NCI-H2029 treated with DMSO at 0.1 percent for 48 hours (cell line): ENCODE results near the gene CRYBG3.

Source experiments
- DNase-seq: peaks from one replicate; lab custom pipeline; 2025; lab: John Stamatoyannopoulos, UW

CRYBG3 gene

DNA sequence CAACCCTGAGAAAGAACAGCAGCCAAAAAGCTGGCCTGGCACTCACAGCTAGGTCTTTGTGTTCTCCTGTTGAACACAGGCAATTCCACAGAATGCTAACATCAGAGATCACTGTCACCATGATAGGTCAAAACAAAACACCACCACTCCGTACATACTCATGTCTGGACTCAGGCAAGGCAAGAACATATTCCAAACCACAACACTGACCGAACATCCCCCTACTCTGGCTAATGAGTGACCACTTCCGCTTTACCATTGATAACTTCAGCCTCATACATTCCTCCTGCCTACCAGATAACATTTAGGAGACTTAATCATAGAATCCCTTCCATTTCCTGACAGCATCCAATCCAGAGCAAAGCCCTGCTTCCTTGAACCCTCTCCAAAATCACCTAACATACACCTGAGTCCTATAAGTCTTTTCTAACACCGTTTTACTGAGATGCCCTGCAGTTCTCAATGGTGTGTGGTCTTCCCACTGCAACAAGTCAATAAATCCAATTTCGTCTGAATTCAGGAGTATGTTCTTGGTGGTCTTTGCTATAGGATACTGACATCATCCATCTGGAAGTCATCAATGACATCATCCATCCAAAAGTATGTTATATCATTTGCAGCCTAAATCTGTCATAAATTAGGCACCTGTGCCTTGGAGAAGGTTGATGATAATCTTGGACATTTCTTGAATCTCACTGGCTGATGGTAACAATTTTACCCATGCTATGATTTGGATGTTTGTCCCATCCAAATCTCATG is 126.7 kb downstream of the CRYBG3 start:
- DNase-seq, result no peak

DNA sequence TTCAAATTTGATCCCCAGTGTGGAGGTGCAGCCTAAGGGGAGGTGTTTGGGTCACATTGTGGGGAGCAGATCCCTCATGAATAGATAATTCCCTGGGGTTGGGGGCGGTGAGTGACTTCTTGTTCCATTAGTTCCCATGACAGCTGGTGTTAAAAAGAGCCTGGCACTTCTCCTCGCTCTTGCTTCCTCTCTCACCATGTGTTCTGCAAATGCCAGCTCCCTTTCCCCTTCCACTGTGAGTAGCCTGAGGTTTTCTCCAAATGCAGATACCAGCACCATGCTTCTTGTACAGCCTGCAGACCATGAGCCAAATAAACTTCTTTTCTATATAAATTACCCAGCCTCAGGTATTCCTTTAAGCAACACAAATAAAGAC is 127.3 kb downstream of the CRYBG3 start:
- no peak for DNase-seq

DNA sequence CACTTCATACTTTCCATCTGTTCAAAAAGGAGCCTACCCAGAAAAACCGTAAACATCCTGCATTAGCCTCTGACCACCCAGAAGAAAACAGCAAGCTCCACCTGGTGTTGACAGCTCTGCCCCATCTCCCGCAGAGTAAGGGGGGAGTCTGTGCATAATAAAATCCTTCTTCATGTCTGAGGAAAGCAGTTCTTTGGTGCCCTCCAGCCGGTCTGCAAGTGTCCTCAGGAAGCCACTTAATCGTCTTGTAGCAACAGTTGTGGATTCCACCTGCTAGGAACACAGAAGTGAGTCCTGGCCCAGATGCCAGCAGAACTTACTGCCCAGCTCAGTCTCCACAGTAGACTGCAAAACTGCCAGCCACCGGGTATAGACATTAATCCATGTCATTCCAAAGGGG is 127.9 kb downstream of the CRYBG3 start:
- no peak for DNase-seq

DNA sequence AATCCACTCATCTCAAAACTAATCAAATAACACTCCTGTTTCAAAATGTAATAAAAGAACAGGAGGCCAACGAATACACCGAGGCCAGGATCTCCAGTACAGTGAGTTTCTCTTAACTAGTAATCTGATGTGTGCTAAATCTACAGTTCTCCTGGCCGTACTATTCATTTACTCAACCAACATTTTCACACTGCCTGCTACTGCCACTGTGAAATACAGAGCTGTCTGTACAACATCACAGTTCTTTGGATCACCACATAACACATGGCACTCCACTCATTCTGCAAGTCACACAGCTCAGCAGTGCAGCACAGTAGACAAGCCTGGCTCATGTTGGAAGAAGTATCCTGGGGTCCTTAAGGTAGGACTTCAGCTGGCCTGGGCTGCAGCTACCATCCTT is 128.5 kb downstream of the CRYBG3 start:
- DNase-seq, result no peak

DNA sequence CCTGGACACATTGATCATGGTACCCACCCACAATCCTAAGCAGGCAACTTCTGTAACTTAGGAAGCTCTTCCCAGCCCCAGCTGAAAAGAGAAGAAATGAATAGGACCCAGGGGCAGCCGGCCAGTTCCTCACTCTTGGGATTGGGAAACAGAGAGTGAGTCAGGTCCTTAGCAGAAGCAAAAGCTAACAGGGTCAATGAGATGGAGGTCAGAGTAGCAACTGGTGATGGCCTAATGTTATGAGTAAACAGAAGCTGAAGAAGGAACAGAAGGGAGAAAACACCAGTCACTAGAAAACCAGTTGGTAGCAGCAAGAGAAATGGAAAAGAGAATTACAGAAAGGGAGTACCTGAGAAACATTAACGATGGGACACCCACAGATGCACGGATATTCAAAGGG is 130.5 kb downstream of the CRYBG3 start:
- DNase-seq, result no peak

DNA sequence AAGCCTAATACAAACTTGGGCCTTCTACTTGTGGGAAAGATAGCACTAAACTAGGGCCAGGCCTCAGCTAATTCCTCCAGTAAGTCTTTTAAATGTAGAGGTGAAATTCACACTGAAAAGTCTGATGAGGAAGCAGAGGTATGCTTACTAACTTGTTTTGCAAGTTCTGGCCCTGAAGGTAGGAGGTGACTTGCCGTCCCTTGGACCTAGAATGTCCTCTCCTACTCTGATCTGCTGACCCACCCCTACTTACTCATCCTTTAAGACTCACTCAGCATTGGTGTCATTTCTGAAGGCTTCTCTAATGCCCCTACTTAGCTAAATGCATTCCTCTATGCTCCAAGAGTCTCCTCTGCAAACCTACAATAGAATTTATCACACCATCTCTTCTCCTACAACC is 131.1 kb downstream of the CRYBG3 start:
- DNase-seq, result no peak

DNA sequence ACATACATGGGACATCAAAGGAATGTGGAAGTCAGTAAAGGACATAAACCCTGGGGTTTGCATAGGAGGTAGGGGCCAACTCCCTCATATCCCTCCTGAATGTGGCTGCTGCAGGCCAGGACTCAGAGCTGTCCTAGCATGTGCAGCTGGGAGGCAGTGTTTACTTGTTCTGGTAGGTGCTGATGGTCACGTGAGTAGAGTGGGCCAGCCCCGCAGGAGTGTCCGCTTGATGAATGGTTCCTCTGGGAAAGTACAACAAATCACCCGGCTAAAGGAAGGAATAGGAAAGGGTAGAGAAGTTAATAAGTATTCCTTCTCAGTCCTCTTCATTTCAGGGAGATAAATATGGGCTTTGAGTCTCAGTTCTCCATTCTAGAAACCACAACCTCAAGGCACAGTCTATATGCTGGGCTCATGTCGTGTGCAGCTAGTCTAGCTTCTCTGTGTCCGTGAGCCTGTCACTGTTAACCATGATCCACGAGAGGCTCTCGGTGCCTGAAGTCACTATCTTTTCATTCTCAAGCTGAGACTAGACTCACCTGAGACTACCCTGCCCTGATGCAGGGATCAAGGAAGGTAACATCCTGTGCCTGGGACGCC is 132.5 kb downstream of the CRYBG3 start:
- no peak for DNase-seq

DNA sequence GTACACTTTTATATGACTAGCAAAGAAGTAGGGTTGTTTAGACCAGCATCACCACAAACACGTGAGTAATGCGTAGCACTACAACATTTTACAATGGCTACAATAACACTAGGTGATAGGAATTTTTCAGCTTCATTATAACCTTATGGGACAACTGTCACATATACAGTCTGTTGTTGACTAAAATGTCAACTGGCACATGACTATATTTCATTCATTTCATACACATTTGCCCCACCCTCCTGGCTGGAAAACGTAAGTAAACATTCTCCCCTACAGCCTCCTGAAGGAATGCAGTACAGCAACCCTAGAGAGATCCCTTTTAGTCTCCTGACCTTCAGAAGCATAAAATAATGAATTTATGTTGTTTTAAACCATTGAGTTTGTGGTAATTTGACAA is 134.2 kb downstream of the CRYBG3 start:
- no peak for DNase-seq

DNA sequence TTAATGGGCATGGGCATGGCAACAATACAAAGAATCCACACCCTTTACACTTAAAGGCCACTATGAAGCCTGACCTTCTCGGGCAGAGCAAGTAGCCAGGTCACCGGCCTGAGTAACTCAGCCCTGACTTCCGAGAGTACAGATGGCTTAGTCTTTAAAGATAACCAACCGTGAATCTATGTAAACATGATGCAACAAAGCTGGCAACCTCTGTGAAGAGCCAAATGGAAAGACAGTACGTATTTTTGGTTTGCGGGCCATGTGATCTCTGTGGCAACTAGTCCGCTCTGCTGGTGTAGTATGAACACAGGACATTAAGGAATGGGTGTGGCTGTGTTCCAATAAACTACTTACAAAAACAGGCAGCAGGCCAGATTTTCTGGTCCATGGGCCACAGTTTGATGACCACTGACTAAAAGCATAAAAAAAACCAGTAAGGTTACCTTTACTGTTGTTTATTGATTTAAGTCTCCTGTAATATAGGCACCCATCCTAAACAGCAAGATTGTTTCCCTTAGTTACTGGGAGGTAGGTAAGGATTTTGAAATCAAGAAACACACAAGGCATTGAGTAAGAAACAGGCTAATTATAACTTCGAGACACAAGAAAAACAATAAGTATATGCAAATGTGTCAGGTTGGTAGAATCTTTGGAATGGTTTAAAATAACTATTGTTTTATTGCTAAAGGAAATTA is 136.0 kb downstream of the CRYBG3 start:
- no peak for DNase-seq

DNA sequence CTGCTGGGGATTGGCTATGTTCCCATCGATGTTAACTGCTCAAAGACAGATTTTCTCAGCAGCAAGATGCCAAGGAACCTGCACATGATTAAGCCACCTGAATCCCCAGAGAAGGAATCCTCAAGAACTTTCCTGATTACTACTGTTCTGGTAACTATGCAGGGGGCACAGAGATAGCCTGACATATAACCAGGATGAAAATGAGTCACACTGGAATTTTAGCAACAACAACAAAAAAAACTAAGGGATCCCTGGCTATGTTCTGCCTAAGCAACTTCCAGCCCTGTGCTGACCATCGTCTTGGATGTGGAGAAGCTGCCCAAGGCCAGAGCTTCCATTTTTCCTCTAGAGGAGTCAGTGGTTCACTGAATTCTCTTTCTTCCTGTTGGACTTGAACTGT is 136.6 kb downstream of the CRYBG3 start:
- no peak for DNase-seq

DNA sequence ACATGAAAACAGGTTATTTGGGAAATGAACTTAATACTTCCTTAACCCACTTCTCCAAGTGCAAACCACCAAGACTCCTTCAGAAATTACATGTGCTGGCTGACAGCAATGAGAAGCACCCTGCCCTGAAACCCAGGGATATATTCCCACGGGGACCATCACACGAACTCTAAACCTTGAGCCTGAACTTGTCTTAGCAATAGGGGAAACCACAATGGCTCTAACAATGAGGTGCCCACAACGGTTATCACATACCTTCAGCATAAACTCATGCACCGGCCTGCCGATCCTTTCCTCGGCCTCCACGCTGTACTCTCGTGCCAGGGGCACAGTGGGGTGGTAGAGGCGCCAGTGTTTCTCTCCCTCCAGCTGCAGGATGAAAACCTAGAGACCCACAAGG is 137.0 kb downstream of the CRYBG3 start:
- no peak for DNase-seq

DNA sequence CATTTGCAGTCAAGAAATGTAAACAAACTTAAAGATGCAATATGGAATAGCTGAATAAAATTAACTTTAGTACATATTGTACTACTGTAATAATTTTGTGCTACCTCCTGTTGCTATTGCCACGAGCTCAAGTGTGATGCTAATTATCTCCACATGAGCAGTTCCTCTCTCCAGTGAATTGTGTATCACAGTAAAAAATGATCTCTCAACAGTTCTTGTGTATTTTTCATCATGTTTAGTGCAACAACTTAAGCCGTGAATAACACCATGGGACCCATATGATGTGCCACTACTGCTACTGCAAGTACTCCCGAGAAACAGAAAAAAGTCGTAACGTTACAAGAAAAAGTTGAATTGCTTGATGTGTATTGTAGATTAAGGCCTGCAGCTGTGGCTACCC is 138.1 kb downstream of the CRYBG3 start:
- DNase-seq, result no peak

DNA sequence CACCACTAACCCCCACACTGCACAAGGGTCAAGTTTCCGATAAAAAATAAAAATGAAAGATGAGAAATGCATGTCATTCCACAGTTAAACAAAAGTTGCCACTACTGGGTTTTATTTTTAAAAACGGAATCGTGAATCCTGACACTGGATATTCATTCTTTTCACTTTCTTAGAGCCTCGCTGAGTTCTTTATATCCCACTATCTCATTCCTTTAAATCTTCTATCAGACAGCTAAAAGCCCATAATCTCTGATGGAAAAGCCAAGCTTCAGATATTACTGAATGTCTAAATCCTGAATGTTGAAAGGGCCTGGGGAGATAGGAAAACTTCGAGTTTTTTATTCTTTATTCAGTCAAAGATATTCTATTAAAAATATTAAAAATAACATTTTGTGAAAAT is 138.7 kb downstream of the CRYBG3 start:
- no peak for DNase-seq

DNA sequence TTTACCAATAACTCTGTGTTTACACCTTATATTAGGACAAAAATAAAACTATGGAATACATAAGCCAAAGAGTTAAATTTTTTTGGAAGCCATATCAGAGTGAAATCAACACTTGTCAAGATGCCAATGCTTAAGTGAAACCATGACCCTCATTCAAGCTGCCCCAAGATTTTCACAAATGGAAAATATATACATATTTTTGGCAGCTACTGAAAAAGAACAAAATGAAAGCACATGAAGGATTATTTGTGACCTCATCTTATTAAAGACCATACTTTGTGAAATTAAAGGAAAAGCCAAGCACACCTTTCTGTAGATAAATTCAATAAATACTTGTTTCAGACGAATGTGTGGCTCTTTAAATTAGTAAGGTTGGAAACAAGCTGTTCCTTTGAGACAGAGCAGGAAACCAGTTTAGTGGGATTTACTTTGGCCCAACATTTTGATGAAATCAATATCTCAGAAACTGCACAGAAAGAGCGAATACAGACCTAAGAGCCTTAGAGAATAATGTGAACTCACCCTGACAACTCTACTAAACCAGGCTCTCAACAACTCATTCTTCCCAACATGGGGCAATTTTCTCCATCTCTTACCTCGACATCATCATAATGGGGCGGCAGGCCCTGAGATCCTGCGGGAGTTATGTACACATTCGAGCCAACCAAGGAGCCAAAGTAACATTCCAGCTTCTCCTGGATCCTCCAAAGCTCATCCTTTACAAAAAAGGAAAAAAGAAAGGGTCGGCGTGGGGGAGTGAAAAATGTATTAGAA is 139.4 kb downstream of the CRYBG3 start:
- no peak for DNase-seq

DNA sequence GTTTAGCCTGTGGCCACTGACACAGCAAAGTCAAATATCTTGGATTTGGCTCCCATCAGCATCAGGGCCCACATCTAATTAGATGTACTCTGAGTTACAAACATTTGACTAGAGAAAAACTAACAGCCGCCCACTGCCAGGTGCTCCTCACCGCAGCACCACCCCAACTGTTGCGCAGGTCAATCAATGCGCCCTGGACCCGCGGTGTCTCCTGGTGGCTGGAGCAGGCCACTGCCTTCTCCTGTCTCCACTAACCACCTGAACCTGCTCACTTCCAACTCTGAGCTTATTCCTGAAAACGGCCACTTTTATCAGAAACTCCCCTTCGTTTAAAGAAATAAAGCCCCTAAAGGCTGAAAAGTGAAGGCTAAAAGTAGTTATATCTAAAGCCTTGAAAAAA is 146.2 kb downstream of the CRYBG3 start:
- DNase-seq, result no peak

DNA sequence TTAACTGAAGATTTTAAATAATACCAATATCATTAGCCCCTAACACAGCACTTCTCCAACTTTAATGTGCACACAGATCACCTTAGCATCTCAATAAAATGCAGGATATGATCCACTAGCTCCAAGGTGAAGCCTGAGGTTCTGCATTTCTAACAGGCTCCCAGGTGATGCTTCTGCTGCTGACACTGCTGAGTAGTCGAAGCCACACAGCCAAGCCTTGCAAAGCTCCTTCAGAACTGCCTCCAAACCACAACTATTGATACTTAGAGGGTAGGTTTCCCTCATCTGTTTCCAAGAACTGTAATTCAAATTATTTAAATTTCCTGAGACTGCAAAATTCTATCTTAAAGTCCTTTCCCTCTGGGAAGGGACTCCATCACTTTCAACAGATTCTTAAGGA is 146.6 kb downstream of the CRYBG3 start:
- DNase-seq, result no peak

DNA sequence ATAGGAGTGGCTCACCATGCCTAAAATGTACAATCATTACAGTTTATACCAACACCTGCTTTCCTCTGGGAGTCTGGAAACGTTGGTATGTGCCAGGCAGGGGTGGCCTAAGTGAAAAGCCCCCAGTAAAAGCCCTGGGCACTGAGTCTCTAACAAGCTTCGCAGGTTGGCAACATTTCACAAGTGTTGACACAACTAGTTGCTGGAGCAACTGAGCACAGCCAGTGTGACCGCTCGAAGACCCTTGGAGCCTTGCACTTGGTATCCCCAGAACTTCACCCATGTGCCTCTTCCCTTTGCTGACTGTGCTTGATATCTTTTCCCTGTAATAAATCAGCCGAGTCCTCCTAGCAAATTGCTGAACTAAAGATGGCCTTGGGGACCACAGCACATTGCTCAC is 147.7 kb downstream of the CRYBG3 start:
- no peak for DNase-seq

DNA sequence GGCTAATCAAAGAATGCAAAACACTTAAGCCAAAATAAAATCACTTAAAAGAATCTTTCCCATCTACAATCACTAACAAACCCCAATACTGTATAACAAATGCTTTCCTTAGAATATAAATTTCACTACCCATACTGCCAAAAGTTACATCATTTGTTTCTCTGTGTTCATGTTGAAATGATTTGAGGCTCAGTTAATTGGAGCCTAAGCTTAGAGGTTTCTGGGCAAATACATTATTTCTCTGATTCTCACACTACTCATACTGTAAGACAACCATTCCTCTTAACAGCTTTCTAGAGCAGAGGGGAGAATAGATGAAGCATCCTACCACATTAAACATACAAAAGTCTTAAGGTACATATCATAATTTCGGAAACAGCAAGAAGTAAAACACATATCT is 148.3 kb downstream of the CRYBG3 start:
- no peak for DNase-seq

DNA sequence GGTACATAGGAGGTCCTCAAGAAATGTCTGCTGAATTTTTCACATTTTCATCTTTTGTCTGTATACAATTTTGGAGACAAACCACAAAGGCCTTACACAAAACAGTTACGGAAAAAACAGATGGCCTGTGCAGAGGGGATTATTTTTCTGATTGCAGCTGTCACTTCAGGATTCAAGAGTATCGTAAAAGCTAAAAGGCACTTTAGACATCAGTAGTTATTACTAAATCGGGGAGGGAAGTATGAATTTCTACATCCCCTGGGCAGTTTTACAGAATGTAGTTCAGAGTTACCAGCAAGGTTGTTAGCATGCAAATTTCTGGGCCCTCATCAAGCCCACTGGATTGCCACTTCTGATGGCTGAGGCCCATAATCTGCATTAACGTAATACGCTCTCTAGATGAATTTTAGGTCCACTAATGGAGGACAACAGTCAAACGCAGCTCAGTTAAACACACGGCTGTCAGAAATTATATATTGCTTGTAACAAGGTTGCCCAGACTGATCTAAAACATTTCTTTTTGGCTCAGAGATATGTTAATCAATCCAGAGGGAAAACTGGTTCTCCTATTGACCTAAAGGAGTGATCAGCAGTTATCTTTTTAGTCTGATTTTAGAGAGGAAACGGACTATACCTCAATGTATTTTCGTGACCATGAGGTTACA is 149.3 kb downstream of the CRYBG3 start:
- no peak for DNase-seq

DNA sequence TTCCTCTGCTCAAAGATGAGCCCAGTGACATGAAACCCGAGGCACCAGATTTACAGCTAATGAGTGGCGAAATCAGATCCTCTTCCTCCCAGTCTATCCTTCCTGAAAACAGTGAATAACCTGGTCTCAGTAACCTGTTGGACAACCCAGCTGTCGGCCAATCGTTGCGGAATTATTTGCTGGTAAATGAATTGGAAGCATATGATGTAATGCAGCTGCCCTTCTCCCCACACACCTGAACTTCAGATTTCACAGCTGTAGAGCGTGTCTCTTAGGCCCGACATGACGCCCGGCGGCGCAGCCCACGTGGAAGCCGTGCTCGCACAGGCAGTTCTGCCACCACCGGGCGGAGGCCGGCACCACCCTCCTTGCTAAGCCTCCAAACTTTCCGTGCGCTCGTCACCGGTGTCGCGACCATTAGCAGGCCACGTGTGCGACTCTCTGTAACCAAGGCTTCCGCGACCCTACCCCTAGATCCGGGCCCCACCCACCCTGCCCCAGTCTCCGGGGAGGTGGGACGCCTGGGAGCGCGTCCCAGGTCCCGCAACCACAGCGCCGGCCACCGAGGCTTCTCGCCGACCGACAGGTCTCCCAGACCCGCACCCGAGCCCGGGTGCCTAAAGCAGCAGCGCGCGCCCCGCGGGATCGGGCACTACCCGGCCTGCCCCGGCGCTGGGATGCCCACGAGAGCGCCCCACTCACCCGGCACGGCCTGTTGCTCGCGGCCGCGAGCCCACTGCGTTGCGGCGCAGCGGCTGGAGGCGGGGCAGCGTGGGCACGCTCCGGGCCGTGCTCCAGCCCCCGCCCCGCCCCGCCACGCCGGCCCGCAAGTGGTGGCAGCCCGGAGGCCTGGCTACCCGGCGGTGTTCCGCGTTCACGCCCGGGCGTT is 150.1 kb downstream of the CRYBG3 start, which contains the start of gene RIOX2:
TSS of gene RIOX2 (minus strand) at position 753 of the 889 bp plus-strand sequence. CDS start 4,838 bp downstream, outside the sequence.
- peak; percentile 49 for DNase-seq

DNA sequence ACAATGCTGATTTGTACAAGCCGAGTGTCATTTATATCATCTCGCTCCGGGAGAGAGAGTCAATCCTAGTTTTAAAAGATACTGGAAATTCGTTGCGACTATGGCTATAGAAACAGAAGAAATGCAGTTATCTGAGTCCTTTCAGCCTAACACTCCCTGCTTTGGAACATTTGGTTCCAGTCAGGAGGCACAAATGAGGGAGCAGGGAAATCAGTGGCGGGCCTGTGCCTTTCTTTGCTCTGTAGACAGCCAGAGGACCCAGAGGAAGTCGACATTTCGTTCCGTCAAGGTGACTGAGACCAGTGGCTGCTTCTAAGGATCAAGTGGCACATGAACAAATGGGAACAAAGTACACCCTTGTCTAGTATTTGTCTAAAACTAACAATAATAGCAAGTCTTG is 151.2 kb downstream of the CRYBG3 start:
- DNase-seq, result no peak
